ENCODE results near the gene ANKRD44.

The ANKRD44 gene

GRCh38 chr2:196957881-196958525 is 352.6 kb downstream of the ANKRD44 start:
- no peak for DNase-seq (ENCODE audit: low read depth in 3 of 3)

GRCh38 chr2:196957442-196957841 is 353.1 kb downstream of the ANKRD44 start:
- DNase-seq (ENCODE audit: low read depth in 3 of 3), result no peak

GRCh38 chr2:196956069-196956468 is 354.5 kb downstream of the ANKRD44 start:
- DNase-seq (ENCODE audit: low read depth in 3 of 3), result no peak

- DNase-seq (ENCODE audit: low read depth in 3 of 3), result no peak
Observed at GRCh38 chr2:196955036-196955435, 355.5 kb downstream of the ANKRD44 start.

- no peak for DNase-seq (ENCODE audit: low read depth in 3 of 3)
Observed at GRCh38 chr2:196954001-196954400, 356.6 kb downstream of the ANKRD44 start.

- no peak for DNase-seq (ENCODE audit: low read depth in 3 of 3)
Observed at GRCh38 chr2:196952936-196953335, 357.6 kb downstream of the ANKRD44 start.

GRCh38 chr2:196951973-196952372 is 358.6 kb downstream of the ANKRD44 start:
- no peak for DNase-seq (ENCODE audit: low read depth in 3 of 3)

GRCh38 chr2:196949116-196949515 is 361.5 kb downstream of the ANKRD44 start:
- DNase-seq (ENCODE audit: low read depth in 3 of 3), result no peak

GRCh38 chr2:196944570-196944969 is 366.0 kb downstream of the ANKRD44 start:
- no peak for DNase-seq (ENCODE audit: low read depth in 3 of 3)

- no peak for DNase-seq (ENCODE audit: low read depth in 3 of 3)
Observed at GRCh38 chr2:196941398-196942078, 369.0 kb downstream of the ANKRD44 start.

GRCh38 chr2:196939371-196939770 is 371.2 kb downstream of the ANKRD44 start:
- no peak for DNase-seq (ENCODE audit: low read depth in 3 of 3)

Data from stimulated activated CD4-positive, alpha-beta T cell treated with anti-CD3 and anti-CD28 coated beads, TNF-alpha, amount 100 ng/mL, for 48 hours (primary cell).